ENCODE measurements around the gene TPSG1.
"Not testable (repeated sequence)": the region's sequence is repeated elsewhere in the genome, so short reads cannot be mapped to it uniquely, and the experiment has no call there.

DNA sequence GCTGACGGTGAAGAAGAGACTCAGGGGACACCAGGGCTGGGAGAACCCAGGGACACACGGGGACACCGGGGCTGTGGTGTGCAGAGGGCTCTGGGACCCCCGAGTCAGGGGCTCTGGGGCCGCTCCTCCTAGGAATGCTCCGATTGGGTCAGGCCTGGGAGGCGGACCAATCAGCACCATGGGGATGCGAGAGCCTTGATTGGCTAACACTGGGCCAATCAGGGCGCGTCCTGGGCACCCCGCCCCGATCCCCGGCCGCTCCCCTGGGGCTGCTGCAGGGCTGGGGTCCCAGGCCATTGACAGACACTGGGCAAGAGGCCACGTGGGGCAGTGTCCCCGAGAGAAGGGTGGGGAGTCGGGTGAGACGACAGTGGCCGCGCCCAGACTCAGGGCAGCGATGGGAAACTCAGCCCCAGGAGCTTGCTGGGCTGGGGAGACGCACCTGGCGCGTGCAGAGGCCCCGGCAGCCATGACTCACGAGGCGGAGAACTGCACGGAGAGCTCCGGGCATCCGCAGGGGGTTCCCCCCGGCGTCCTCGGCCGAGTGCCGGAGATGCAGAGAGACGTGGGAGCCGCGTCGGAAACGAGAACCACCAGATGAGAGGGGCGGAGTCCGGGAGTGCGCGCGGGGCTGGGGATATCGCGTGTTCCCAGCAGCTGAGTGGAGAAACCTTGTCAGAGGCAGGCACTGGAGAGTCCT lies 7.1 kb upstream of the TPSG1 start:
- not testable (repeated sequence) for TF ChIP-seq CTCF (IDR thresholded peaks at IDR 0.05; ENCODE audit: insufficient read depth, low read length, poor library complexity, severe bottlenecking); EZH2phosphoT487 (conservative IDR thresholded peaks at IDR 0.05; ENCODE audit: low read length)

Measured in SU-DHL-6 (cell line).